Mesothelial cell of epicardium (in vitro differentiated cells): ENCODE data around the gene SLC37A1. TPM values are rescaled to one million over a fixed set of nuclear protein-coding genes. Genes with fewer than 3 reads are reported as not detected.
A peak's percentile ranks its signal among the peaks of the same experiment; 100 is the strongest.

ENCODE experiments used
- DNase-seq, 2 experiments: peaks; one replicate each; pipeline ENCODE4 v3.0.0; 2021; ENCODE audit warnings: low spot score in 2 of 2; ENCODE audit not compliant: unreplicated experiment in 2 of 2
- H3K27ac Mint-ChIP-seq: 2 replicates; pipeline ENCODE4 v1.8.0; 2021; ENCODE audit warnings: mixed read lengths
- H3K27me3 Mint-ChIP-seq: 2 replicates; pipeline ENCODE4 v1.8.0; 2021; ENCODE audit warnings: low read depth, mixed read lengths
- H3K36me3 Mint-ChIP-seq: 2 replicates; pipeline ENCODE4 v1.8.0; 2021; ENCODE audit warnings: mixed read lengths
- H3K4me1 Mint-ChIP-seq: 2 replicates; pipeline ENCODE4 v1.8.0; 2021; ENCODE audit warnings: mixed read lengths
- H3K4me3 Mint-ChIP-seq: 2 replicates; pipeline ENCODE4 v1.8.0; 2021; ENCODE audit warnings: mild to moderate bottlenecking, moderate library complexity, mixed read lengths
- H3K9me3 Mint-ChIP-seq: 2 replicates; pipeline ENCODE4 v1.8.0; 2021; ENCODE audit warnings: mixed read lengths
- CTCF ChIP-seq: fragments of 200-600 bp; sonication (generic); IDR thresholded peaks from one replicate; pipeline ENCODE4 v1.5.0; 2021; ENCODE audit warnings: antibody characterized with exemption; ENCODE audit not compliant: unreplicated experiment
- total RNA-seq: library from RNA; stranded (reverse); gene quantifications from 3 replicates; pipeline ENCODE4 v1.2.1, GENCODE V29; 2021

SLC37A1 gene
- total RNA-seq, 1 donor from 2014 or later: 13.0 TPM

GRCh38 chr21:42522771-42523170, 9.1 kb downstream of the SLC37A1 start:
- no peaks in the 10 kb centered on the region for H3K9me3 Mint-ChIP-seq
- peaks cover 25% of the 10 kb centered on the region for H3K27me3 Mint-ChIP-seq
- H3K4me3 Mint-ChIP-seq: no peak overlapping the region
- DNase-seq: no peak
- H3K4me1 Mint-ChIP-seq: peaks cover 27% of the 10 kb centered on the region
- no peak overlapping the region for H3K27ac Mint-ChIP-seq
- TF ChIP-seq CTCF: no peak
- H3K36me3 Mint-ChIP-seq: peaks cover 7% of the 10 kb centered on the region

- Mint-ChIP-seq H3K27me3 (peaks cover 25% of the 10 kb centered on the region), H3K4me1 (peaks cover 23% of the 10 kb centered on the region), H3K9me3 (no peaks in the 10 kb centered on the region), H3K27ac (no peak overlapping the region), H3K36me3 (peaks cover 7% of the 10 kb centered on the region), H3K4me3 (no peak overlapping the region)
- TF ChIP-seq CTCF: no peak
- no peak for DNase-seq
These were observed 9.6 kb downstream of the SLC37A1 start for GRCh38 chr21:42523211-42523610.

- Mint-ChIP-seq H3K9me3 (no peaks in the 10 kb centered on the region), H3K4me3 (no peak overlapping the region), H3K27me3 (peaks cover 21% of the 10 kb centered on the region), H3K36me3 (peaks cover 7% of the 10 kb centered on the region), H3K4me1 (peaks cover 23% of the 10 kb centered on the region), H3K27ac (peak overlapping the region; percentile 79)
- DNase-seq: no peak
- TF ChIP-seq CTCF: no peak
These were observed 10.3 kb downstream of the SLC37A1 start for GRCh38 chr21:42523941-42524340.

- peaks cover 17% of the 10 kb centered on the region for H3K27me3 Mint-ChIP-seq
- H3K4me3 Mint-ChIP-seq: peak overlapping the region; percentile 15
- H3K27ac Mint-ChIP-seq: peak overlapping the region; percentile 79
- TF ChIP-seq CTCF: no peak
- peaks cover 23% of the 10 kb centered on the region for H3K4me1 Mint-ChIP-seq
- H3K9me3 Mint-ChIP-seq: no peaks in the 10 kb centered on the region
- H3K36me3 Mint-ChIP-seq: peaks cover 7% of the 10 kb centered on the region
- DNase-seq: no peak
These were observed 10.8 kb downstream of the SLC37A1 start for GRCh38 chr21:42524341-42525028.

- Mint-ChIP-seq H3K36me3 (peaks cover 7% of the 10 kb centered on the region), H3K4me3 (peak overlapping the region; percentile 11), H3K27me3 (peaks cover 13% of the 10 kb centered on the region), H3K9me3 (no peaks in the 10 kb centered on the region), H3K4me1 (peaks cover 23% of the 10 kb centered on the region), H3K27ac (peak overlapping the region; percentile 79)
- TF ChIP-seq CTCF: no peak
- DNase-seq: no peak
These were observed 11.5 kb downstream of the SLC37A1 start for GRCh38 chr21:42525029-42525581.
